ENCODE results near the gene MCF2L.

MCF2L gene

DNA sequence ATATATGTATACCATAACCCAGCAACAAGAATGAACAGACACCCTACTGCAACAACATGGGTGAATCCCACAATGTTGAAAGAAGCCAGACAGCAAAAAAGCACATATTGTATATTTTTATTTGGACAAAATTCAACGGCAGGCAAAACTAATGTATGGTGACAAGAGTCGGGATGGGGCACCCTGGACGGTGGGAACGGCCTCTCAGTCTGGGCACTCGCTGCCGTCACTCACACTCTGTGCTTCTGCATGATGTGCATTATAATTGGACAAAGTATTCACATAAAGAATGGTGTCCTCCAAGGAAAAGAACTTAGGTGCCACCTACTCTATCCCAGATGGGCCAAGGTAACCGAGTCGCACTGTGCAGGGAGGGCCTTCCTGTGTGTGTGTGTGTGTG lies 71.0 kb downstream of the MCF2L start:
- DNase-seq: no peak

- no peak for DNase-seq
Observed at GRCh38 chr13:113040597-113041292, 71.7 kb downstream of the MCF2L start.

GRCh38 chr13:113041293-113041690 lies 72.3 kb downstream of the MCF2L start:
- no peak for DNase-seq

- no peak for DNase-seq
Observed at GRCh38 chr13:113041896-113042295, 72.9 kb downstream of the MCF2L start.

GRCh38 chr13:113042456-113042855 lies 73.4 kb downstream of the MCF2L start:
- DNase-seq: no peak

GRCh38 chr13:113043001-113043630 lies 74.1 kb downstream of the MCF2L start:
- no peak for DNase-seq

DNA sequence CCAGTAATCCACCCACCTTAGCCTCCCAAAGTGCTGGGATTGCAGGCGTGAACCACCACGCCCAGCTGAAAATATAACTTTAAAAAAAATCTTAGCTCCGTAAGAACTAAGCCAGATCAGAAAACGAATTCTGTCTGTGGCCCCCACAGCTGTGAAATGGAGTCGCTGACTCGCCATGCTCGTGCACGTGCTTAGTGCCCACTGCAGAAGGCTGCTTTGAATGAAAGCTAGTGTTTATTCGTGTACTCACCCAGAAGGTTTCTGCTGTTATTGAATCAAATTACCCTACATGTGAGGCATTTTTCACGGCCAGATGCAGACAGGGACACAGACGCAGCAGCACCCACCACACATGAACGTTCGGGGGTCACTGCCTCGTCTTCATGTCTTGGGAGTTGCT lies 74.9 kb downstream of the MCF2L start:
- no peak for DNase-seq

- no peak for DNase-seq
Observed at GRCh38 chr13:113044391-113045114, 75.5 kb downstream of the MCF2L start.

- no peak for DNase-seq
Observed at GRCh38 chr13:113045251-113046127, 76.5 kb downstream of the MCF2L start.

GRCh38 chr13:113046128-113046882 lies 77.3 kb downstream of the MCF2L start:
- no peak for DNase-seq

DNA sequence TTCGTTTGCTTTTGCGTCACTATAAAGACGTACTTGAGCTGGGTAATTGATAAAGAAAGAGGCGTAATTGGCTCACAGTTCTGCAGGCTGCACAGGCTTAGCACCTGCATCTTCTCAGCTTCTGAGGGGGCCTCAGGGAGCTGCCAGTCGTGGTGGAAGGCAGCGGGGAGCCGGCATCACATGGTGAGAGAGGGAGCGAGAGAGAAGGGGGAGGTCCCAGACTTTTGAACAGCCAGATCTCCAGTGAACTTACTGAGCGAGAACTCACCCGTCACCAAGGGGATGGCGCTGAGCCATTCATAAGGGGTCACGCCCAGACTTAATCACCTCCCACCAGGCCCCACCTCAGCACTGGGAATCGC lies 77.8 kb downstream of the MCF2L start:
- no peak for DNase-seq

- no peak for DNase-seq
Observed at GRCh38 chr13:113047587-113047986, 78.6 kb downstream of the MCF2L start.

- DNase-seq: no peak
Observed at GRCh38 chr13:113048766-113049165, 79.8 kb downstream of the MCF2L start.

- no peak for DNase-seq
Observed at GRCh38 chr13:113049521-113049941, 80.5 kb downstream of the MCF2L start.

- DNase-seq: no peak
Observed at GRCh38 chr13:113049981-113050380, 81.0 kb downstream of the MCF2L start.

- no peak for DNase-seq
Observed at GRCh38 chr13:113050734-113051431, 81.9 kb downstream of the MCF2L start.

DNA sequence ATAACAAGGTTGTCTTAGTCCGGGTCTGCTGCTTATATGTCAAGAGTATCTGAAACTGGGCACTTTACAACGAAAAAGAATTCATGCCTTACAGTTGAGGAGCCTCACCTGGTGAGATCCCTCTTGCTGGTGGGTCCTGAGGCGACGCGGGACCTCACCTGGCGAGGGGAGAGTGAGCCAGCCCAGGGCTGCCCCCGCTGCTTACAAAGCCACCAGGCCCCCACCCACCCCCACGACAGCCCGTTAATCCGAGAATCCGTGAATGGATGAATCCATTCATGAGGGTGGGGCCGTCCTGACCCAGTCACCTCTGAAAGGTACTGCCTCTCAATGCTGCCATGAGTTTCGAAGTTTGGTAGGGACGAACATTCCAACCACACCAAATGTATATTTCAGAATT lies 82.6 kb downstream of the MCF2L start:
- no peak for DNase-seq

DNA sequence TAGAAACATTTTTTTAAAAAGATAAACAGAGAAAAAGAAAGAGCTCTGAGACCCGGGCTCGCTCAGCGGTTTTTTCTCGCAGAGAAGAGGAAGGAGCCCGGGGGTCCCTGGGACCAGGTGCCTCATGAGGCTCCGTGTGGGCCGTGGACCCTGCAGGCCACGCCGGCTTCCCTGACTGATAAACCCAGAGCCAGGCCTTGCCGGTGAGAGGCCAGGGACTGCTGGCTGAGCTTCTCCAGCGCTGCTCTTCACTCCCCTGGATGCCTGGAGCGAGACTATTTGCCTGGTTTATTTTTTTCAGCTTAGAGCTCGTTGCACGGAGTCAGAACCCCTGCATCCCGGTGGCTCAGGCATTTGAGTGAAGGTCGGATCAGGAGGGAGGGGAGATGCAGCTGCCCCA lies 83.2 kb downstream of the MCF2L start:
- no peak for DNase-seq

DNA sequence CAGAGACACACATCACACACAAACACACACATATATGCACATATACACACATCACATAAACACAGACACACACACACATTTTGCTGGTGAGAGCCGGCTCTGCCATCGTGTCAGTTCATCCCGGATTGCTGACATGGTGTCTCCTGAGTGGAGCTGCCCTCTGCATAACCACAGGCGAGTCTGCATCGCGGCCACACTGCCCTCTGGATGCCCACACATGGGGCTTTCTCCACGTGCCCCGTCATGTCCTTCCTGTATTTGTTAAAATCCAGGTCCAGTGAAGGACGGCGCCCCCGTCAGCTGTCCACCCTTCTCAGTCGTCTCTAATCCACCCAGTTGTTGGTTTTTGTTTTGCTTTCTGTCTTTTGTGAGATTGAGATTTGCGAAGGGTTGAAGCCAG lies 84.0 kb downstream of the MCF2L start:
- no peak for DNase-seq

DNA sequence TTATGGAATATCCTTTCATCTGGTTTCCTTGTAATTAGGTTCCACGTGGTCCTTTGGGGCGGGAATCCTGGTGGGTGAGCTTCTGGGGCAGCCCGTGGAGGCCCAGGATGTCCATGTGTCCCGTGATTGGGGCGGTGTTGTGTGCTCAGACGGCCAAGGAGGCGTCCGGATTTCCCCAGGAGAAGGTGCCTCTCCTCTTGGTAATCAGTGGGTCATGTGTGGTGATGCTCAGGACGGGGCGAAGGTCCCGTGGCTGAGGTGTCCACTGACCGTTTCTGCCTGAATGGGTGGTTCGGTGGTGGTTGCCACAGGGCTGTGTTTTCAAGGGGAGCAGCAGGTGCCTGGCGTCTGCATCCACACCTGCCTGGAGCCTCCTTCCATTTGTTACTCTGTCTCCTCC lies 84.4 kb downstream of the MCF2L start:
- no peak for DNase-seq

DNA sequence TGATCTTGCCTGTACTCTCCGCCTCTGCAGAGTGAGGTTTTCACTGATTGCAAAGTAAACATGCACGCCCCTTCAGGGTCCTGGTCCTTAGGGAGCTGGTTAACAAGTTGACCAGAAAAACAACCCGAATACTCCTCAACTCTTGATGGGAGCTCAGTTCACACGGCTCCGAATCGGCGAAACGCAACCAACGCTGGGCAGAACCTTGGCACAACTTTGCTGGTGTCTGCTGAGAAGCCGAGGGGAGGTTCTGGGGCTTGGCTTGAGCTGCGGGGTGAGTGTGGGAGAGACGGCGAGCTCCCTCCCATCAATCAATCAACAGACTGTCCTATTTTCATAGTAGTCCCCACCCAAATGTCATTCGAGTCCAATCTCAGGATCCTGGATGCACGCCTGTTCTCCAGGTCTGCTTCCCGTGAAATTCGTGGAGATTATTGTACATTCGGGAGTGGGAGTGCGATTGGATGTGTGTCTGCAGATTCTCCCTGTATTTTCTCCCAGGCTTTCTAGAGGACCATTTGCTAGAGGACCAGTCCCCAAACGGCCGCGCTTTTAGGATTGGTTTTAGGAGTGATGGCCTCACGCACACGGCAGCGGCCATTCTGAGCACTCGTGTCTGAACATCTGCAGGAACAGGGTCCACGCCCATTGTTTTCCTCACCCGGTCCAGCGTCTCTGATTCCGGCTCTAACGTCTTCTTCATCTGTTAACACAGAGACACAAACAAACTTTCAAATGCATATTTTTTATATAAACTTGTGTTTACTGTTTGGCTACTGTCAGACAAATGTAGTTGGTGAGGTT lies 85.0 kb downstream of the MCF2L start:
- DNase-seq: no peak

All from DMS 273 treated with DMSO at 0.1 percent for 48 hours (cell line).